ENCODE data around the gene CCDC59.
"Not testable (repeated sequence)": the region's sequence is repeated elsewhere in the genome, so short reads cannot be mapped to it uniquely, and the experiment has no call there.

The CCDC59 gene

DNA sequence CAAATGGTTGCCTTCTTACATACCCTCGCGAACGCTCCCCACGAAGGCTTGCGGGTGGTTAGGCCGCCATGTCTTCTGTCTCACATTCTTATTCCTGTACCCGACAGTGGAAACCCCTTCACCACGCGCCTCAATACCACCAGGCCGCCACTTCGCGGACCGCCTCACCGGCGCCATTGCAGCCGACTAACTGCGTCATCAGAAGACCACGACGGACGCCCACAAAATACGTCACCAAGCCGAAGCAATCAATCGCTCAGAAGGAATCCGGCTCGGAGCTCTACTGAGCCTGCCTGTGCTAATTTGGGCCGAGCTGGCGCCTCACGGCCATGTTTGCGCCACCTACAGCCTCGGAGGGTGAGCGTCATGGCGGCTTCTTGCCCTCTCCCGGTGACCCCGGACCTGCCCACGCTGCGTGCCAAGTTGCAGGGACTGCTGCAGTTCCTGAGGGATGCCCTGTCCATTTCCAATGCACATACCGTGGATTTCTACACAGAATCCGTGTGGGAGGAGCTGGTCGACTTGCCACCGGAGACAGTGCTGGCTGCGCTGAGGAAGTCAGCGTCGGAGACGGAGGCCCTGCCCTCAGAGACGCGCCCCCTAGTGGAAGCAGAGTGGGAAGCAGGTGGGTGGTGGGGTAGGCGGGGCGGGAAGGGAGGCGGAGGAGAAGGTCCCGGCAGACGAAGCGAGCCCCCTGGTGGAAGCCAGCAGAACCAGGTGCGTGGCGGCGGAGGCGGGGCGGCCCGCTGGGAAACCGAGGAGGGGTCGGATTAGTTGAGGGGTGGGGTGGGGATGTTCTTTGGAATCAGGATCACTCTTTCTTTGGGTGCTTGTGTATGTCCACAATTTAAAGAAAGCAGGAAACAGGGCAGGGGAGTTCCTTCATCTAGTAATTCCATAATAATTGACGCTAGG is at the start of gene CCDC59, which contains the start of gene METTL25:
TSS of gene CCDC59 (minus strand) at position 188 of the 915 bp plus-strand sequence. CDS start at position 177, 11 bp downstream.
TSS of gene METTL25 (plus strand) at position 330 of the 915 bp plus-strand sequence. CDS start at position 367, 37 bp downstream.
- FAIRE-seq, result no peak

GRCh38 chr12:82407481-82407880 is 49.3 kb upstream of the CCDC59 start:
- no peak for FAIRE-seq

DNA sequence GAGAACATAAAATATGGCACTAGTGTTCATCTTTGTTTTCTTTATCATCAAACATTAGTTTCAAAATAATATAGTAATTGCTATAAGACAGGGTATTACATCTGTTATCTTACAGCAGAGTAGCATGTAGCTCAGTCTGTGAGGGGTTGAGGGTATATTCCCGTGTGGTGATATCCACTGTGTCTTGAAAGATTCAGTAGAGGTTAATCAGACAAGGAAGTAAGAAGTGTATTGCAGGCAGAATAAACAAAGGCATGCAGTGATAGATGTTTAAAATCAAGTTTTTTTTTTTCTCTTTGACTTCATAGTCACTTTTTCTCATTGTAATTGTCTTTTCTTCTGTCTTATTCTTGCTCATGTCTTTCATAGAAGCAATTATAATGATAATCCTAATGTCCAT is 48.5 kb upstream of the CCDC59 start:
- FAIRE-seq, result no peak

- FAIRE-seq, result no peak
These were observed 42.6 kb upstream of the CCDC59 start for GRCh38 chr12:82400819-82401218.

GRCh38 chr12:82398879-82399278 is 40.7 kb upstream of the CCDC59 start:
- no peak for FAIRE-seq

DNA sequence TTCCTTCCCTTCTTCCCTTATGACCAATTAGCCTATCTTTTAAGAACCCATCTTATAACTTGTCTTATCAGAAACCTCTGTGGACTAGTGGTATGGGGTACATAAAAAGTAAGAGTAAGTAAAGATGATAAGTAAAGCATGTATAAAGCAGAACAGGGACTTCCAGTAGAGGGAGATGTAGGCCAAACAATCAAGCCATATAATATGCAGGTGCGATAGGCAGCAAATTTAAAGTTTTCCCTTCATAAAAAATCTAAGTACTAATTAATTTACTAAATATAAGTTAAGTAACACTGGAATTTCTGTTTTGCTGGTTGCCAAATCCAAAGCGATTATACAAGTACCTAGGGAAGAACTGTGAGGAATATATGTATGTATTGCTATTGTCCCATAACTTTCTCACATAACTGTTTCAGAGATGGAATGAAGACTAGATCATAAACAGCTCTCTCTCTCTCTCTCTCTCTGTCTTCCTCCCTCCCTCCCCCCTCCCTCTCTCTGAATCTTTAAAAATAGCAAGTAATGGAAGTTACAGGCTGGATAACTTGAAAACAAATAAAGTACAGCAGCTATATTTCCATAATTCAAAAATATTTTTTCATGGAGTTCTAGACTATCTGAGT is 25.9 kb upstream of the CCDC59 start:
- FAIRE-seq, result no peak

GRCh38 chr12:82378997-82379396 is 20.8 kb upstream of the CCDC59 start:
- no peak for FAIRE-seq

DNA sequence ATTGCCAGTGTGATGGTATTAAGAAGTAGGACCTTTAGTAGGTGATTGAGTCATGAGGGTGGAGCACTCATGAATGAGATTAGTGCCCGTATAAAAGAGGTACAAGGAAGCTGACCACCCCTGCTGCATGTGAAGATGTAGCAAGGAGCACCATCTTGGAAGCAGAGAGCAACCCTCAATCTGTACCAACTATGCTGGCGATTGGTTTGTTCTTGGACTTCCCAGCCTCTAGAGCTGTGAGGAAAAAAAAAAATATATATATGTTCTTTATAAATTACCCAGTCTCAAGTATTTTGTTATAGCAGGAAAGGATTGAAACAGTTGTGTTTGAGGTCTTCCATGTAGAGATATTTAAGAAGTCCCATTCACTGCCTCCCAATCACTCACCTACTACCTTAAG is 17.0 kb upstream of the CCDC59 start:
- FAIRE-seq, result no peak

DNA sequence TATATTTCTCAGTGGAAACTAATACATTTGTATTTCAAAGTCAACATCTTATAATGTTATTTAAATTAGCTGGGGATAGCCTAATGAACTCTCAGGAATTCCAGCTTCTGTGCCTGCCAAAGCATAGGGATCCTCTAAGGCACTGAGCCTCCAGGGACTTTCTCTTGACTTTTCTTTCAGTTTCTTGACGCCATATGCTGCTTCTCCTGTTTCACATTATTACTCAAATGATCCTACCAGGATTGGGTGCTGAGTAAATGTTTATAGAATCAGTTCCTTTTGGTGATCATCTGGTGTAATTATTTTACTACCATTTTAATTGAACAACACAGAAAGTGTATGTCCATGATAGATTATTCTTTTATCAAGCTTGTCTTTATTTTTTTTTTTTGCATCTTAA is 8.0 kb upstream of the CCDC59 start:
- no peak for FAIRE-seq

- no peak for FAIRE-seq
These were observed 5.8 kb upstream of the CCDC59 start for GRCh38 chr12:82363990-82364389.

GRCh38 chr12:82361461-82361915 is 3.3 kb upstream of the CCDC59 start:
- FAIRE-seq, result no peak

GRCh38 chr12:82360834-82361233 is 2.6 kb upstream of the CCDC59 start:
- not testable (repeated sequence) for FAIRE-seq

DNA sequence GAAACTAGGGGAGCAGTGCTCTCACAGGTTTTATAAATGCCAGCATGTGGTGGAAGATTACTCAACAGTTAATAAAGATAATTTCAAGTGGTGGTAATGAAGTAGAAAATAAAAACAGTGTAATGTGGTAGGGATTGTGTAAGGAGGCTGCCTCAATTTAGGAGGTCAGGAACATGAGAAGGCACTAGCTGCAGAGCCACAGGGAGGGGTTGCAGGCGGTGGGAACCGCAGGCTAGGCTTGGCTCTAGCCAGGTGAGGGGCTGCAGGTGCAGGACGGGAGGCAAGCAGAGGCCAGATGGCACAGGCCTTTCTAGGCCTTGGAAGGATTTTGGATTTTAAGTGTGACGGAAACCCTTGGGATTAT is 910 bp upstream of the CCDC59 start:
- no peak for FAIRE-seq

GRCh38 chr12:82357845-82358199 is 365 bp downstream of the CCDC59 start:
- FAIRE-seq, result no peak

- no peak for FAIRE-seq
These were observed 847 bp downstream of the CCDC59 start for GRCh38 chr12:82357340-82357739.

GRCh38 chr12:82351390-82351789 is 6.8 kb downstream of the CCDC59 start:
- FAIRE-seq, result no peak

- no peak for FAIRE-seq
These were observed 8.0 kb downstream of the CCDC59 start for GRCh38 chr12:82350161-82350560.

DNA sequence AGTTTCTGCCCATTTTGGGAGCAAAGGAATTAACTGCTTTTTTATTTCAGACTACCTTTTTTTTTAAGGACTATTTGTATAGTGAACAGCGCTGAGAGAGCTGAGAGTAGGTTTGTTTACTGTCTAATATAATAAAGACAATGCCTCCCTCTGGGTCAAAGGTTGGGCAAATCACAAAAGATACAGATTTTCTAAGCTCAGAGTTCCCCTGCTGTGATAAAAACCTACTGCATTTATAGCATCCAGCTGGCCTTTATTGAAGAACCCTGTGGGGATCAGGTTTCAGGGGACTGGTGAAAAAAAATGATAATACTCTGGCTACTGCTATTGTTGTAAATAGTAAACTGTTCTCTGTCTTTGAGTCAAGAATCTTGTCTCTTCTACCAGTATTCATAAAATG is 28.7 kb downstream of the CCDC59 start:
- no peak for FAIRE-seq

GRCh38 chr12:82327861-82328260 is 30.3 kb downstream of the CCDC59 start:
- FAIRE-seq, result no peak

GRCh38 chr12:82326905-82327503 is 31.2 kb downstream of the CCDC59 start:
- FAIRE-seq, result peak; percentile 49

DNA sequence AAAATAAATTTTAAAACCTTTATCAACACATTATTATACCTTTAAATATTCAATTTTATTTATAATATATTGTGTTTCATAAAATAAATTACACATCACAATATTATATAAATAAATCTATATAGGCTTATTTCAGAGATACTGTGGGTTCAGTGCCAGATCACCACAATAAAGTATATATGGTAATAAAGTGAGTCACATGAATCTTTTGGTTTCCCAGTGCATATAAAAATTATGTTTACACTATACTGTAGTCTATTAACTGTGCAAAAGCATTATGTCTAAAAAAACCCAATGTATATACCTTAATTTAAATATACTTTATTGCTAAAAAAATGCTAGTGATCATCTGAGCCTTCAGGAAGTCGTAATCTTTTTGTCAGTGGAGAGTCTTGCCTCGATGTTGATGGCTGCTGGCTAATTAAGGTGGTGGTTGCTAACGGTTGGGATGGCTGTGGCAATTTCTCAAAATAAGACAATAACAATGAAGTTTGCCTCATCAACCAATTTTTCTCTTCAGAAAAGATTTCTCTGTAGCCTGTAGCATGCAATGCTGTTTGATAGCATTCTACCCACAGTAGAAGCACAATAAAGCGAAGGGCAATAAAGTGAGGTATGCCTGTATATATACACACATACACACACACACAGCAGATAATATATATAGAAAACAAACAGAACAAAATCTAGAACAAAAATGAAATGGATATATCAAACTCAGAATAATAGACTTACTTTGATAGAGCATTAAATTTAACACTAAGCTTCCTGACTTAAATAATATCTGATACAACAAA is 32.4 kb downstream of the CCDC59 start:
- FAIRE-seq, result peak; percentile 88

DNA sequence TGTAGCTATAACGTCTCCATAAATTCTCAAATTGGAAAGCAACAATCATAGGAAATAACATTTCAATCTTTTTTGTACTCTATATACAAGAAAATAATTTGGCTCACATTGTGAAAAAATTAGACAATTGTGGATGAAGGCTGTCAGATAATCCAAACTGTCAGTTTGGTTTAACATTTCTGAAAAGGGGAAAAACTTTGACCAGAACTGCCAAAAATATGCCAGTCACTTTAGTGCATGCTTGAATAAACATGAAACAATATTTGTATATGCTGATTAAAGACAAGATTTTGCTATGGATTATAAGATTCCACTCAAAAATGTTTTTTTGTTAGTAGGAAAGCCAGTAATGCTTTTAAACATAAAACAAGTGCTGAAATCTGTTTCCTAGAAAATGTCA is 38.9 kb downstream of the CCDC59 start:
- no peak for FAIRE-seq

DNA sequence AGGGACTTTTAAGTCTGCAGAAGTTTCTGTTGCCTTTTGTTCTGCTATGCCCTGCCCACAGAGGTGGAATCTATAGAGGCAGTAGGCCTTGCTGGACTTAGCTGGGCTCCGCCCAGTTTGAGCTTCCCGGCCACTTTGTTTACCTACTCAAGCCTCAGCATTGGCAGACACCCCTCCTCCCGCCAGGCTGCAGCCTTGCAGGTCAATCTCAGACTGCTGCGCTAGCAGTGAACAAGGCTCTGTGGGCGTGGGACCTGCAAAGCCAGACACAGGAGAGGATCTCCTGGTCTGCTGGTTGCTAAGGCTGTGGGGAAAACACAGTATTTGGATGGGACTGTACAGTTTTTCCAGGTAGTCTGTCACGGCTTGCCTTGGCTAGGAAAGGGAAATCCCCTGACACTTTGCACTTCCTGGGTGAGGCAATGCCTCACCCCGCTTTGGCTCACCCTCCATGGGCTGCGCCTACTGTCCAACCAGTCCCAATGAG is 43.7 kb downstream of the CCDC59 start:
- no peak for FAIRE-seq

Measured in colon (tissue), 2 donors.